Motor neuron (in vitro differentiated cells): ENCODE measurements around the gene ATP5MG. TPM values are rescaled to one million over a fixed set of nuclear protein-coding genes. Genes with fewer than 3 reads are reported as not detected.
"Not testable (repeated sequence)": the region's sequence is repeated elsewhere in the genome, so short reads cannot be mapped to it uniquely, and the experiment has no call there.

Experiments
- ATAC-seq, 8 experiments: fragments of 200-7000 bp; cut with Tn5 transposase; replicated peaks in 6 of 8; 2 replicates each; pipeline ENCODE4 v1.8.0; 2021; ENCODE audit warnings: mild to moderate bottlenecking in 8 of 8, moderate library complexity in 8 of 8
- H3K27ac ChIP-seq, 2 donors: fragments of 250-450 bp; sonication (Bioruptor Pico); 2 replicates each; pipeline ENCODE4 v1.9.0; 2021; ENCODE audit warnings: antibody characterized with exemption in 2 of 2, mild to moderate bottlenecking in 2 of 2, moderate library complexity in 1 of 2
- H3K4me1 ChIP-seq, 2 donors: fragments of 250-450 bp; sonication (Bioruptor Pico); replicated peaks in 1 of 2; 2 replicates each; pipeline ENCODE4 v1.6.1; 2021; ENCODE audit warnings: antibody characterized with exemption in 2 of 2, mild to moderate bottlenecking in 2 of 2, moderate library complexity in 1 of 2
- H3K4me3 ChIP-seq, 5 donors: fragments of 250-450 bp; sonication (Bioruptor Pico); 2 replicates each; pipeline ENCODE4 v1.9.0; 2021; ENCODE audit warnings: antibody characterized with exemption in 5 of 5, mild to moderate bottlenecking in 5 of 5, moderate library complexity in 4 of 5
- WGBS, 10 experiments: fragments of 450-650 bp; shearing (Covaris generic); methylation state at CpG; one replicate each; pipeline ENCODE4 v1.0.0; 2022; 5-methylcytosine and 5-hydroxymethylcytosine counted together
- in situ Hi-C, 9 experiments: fragments of 400-800 bp; cut with MboI; loops; one replicate each; pipeline ENCODE4 v1.15.0; 2021; ENCODE audit warnings: low sequenced_read_pairs in 9 of 9, low pct_unique_long_range_greater_than_20kb in 2 of 9; ENCODE audit not compliant: unreplicated experiment in 9 of 9
- total RNA-seq, 8 experiments: library from RNA; unstranded; fragments of 300-600 nt; gene quantifications; 2 replicates each; pipeline versions ENCODE4 v1.2.3 to v1.2.4, GENCODE V29; 2022

The ATP5MG gene
- total RNA-seq, 8 experiments from 2014 or later = 145 to 207 (median 182) TPM

GRCh38 chr11:118412921-118413320 lies 11.5 kb downstream of the ATP5MG start:
- ATAC-seq = no peak
- in situ Hi-C loops = no loop called here
- Histone ChIP-seq H3K27ac (no peak overlapping the region), H3K4me1 (no peaks in the 10 kb centered on the region), H3K4me3 (no peak overlapping the region)
- WGBS, 10 experiments = 80 to 100% (median 100%) methylated on average over 1 of the region's 1 CpG; no CpG with 5 or more reads in 3 of the 10 experiments

- Histone ChIP-seq H3K4me3 (no peak overlapping the region), H3K27ac (no peak overlapping the region), H3K4me1 (no peaks in the 10 kb centered on the region)
- in situ Hi-C loops = no loop called here
- no peak for ATAC-seq
- WGBS, 10 experiments = 60 to 92% (median 79%) methylated on average over 1 to 8 of the region's 8 CpGs
Observed at GRCh38 chr11:118415062-118415738, 13.8 kb downstream of the ATP5MG start.

GRCh38 chr11:118415739-118416068 lies 14.3 kb downstream of the ATP5MG start:
- no peak overlapping the region for H3K4me3 ChIP-seq
- in situ Hi-C loops = no loop called here
- peak in 6 of 8 experiments; percentile 23 to 99 (median 59) for ATAC-seq
- H3K4me1 ChIP-seq = no peaks in the 10 kb centered on the region
- H3K27ac ChIP-seq = no peak overlapping the region

- H3K4me1 ChIP-seq, in situ Hi-C loops, ATAC-seq, H3K27ac ChIP-seq, H3K4me3 ChIP-seq: not testable (repeated sequence)
Observed at GRCh38 chr11:118416900-118417299, 15.5 kb downstream of the ATP5MG start.

GRCh38 chr11:118417801-118418200 lies 16.4 kb downstream of the ATP5MG start:
- in situ Hi-C loops = no loop called here
- no peak overlapping the region for H3K4me3 ChIP-seq
- no peak overlapping the region for H3K27ac ChIP-seq
- H3K4me1 ChIP-seq = no peaks in the 10 kb centered on the region
- WGBS, 10 experiments = 20 to 100% (median 78%) methylated on average over 1 to 4 of the region's 4 CpGs
- ATAC-seq = no peak

GRCh38 chr11:118418766-118419165 lies 17.4 kb downstream of the ATP5MG start:
- ATAC-seq = no peak
- WGBS, 10 experiments = 73 to 93% (median 85%) methylated on average over 1 to 5 of the region's 5 CpGs
- Histone ChIP-seq H3K4me3 (no peak overlapping the region), H3K4me1 (no peaks in the 10 kb centered on the region), H3K27ac (no peak overlapping the region)
- in situ Hi-C loops = no loop called here

GRCh38 chr11:118427707-118428106 lies 26.3 kb downstream of the ATP5MG start:
- ATAC-seq = no peak
- Histone ChIP-seq H3K4me3 (no peak overlapping the region), H3K4me1 (no peaks in the 10 kb centered on the region), H3K27ac (no peak overlapping the region)
- in situ Hi-C loops = no loop called here
- 0 to 29% (median 4%) methylated on average over 1 of the region's 1 CpG; no CpG with 5 or more reads in 2 of the 10 experiments for WGBS, 10 experiments

GRCh38 chr11:118430956-118431355 lies 29.6 kb downstream of the ATP5MG start:
- peaks cover 3 to 4% of the 10 kb centered on the region in 2 donors for H3K4me1 ChIP-seq
- in situ Hi-C loops = no loop called here
- WGBS, 10 experiments = 67 to 100% (median 86%) methylated on average over 1 to 2 of the region's 2 CpGs; no CpG with 5 or more reads in 1 of the 10 experiments
- H3K4me3 ChIP-seq = no peak overlapping the region
- H3K27ac ChIP-seq = no peak overlapping the region
- ATAC-seq = no peak

GRCh38 chr11:118434123-118434552 lies 32.7 kb downstream of the ATP5MG start:
- WGBS, 10 experiments = 0 to 21% (median 2%) methylated on average over 3 to 9 of the region's 9 CpGs
- Histone ChIP-seq H3K27ac (peak overlapping the region; percentile 89 to 96), H3K4me1 (peaks cover 3 to 7% of the 10 kb centered on the region in 2 donors), H3K4me3 (peak overlapping the region; percentile 85 to 100 (median 98))
- in situ Hi-C loops = no loop called here
- peak in 2 of 8 experiments; percentile 1 to 3 for ATAC-seq

- in situ Hi-C loops = no loop called here
- peak overlapping the region; percentile 89 to 96 for H3K27ac ChIP-seq
- H3K4me3 ChIP-seq = peak overlapping the region; percentile 85 to 100 (median 98)
- H3K4me1 ChIP-seq = peaks cover 3 to 13% of the 10 kb centered on the region in 2 donors
- ATAC-seq = peak in 7 of 8 experiments; percentile 1 to 54 (median 18)
- WGBS, 10 experiments = 0 to 4% (median 0%) methylated on average over 2 to 23 of the region's 39 CpGs; no CpG with 5 or more reads in 1 of the 10 experiments
Observed at GRCh38 chr11:118434553-118435289, 33.3 kb downstream of the ATP5MG start.

GRCh38 chr11:118435290-118435892 lies 34.0 kb downstream of the ATP5MG start:
- Histone ChIP-seq H3K4me1 (peaks cover 3 to 20% of the 10 kb centered on the region in 2 donors), H3K27ac (peak overlapping the region; percentile 89 to 96), H3K4me3 (peak overlapping the region; percentile 85 to 100 (median 98))
- in situ Hi-C loops = no loop called here
- ATAC-seq = peak; percentile 6 to 69 (median 58)
- 0 to 5% (median 0%) methylated on average over 2 to 8 of the region's 34 CpGs; no CpG with 5 or more reads in 7 of the 10 experiments for WGBS, 10 experiments

GRCh38 chr11:118435893-118436624 lies 34.7 kb downstream of the ATP5MG start, which contains the start of gene KMT2A:
TSS of gene KMT2A (plus strand) at chr11:118436492. CDS start at chr11:118436513, 21 bp downstream.
- H3K4me3 ChIP-seq = peak within 1 kb of the TSS; percentile 85 to 100 (median 98)
- ATAC-seq = peak; percentile 39 to 72 (median 64)
- in situ Hi-C loops = no loop called here
- 0% methylated on average over 1 to 2 of the region's 83 CpGs; no CpG with 5 or more reads in 8 of the 10 experiments for WGBS, 10 experiments
- peaks cover 3 to 20% of the 10 kb centered on the region in 2 donors for H3K4me1 ChIP-seq
- peak within 1 kb of the TSS; percentile 96 to 98 for H3K27ac ChIP-seq
